ENCODE measurements around the gene A1BG. TPM values are rescaled to one million over a fixed set of nuclear protein-coding genes. Genes with fewer than 3 reads are reported as not detected.

A1BG gene
- total and polyA plus RNA-seq, 2 of the 8 experiments (the other 6 are each of a cell fraction or from before 2014, with no cell fraction given) = 20.8 to 69.6 TPM

DNA sequence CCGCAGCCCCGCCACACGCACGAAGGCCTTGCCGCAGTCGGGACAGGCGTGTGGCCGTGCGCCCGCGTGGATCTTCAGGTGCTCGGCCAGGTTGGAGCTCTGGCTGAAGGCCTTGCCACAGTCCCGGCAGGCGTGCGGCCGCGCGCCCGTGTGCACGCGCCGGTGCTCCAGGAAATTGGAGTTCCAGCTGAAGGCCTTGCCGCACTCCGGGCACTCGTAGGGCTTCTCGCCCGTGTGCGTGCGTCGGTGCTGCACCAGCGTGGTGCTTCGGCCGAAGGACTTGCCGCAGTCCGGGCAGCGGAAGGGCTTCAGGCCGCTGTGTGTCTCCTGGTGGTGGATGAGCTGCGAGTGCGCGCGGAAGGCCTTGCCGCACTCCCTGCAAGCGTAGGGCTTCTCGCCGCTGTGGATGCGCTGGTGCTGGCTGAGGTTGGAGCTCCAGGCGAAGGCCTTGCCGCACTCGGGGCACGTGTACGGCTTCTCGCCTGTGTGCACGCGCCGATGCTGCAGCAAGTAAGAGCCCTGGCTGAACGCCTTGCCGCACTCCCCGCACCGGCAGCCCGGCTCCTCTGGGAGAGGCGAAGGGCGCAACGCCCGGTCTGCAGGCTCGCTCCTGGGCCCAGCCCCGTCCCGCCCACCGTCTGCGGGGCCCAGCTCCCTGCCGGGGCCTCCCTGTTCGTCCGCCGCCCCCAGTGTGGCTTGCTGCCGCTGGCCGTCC, 3.6 kb upstream of the A1BG start:
- POLR2A ChIA-PET (ENCODE audit: partially characterized antibody) = interaction anchor here (1.1 to 2.8 kb wide), 10 partner anchors 8 to 162 kb away, joined by 3 to 14 read pairs (median 4); partner anchors contain the start of gene ZBTB45
- Histone ChIP-seq H2BK15ac (ENCODE audit: low read length) (no peak overlapping the region), H4K8ac (ENCODE audit: extremely low read depth, insufficient read depth, low read length) (peak overlapping the region; percentile 28; the same call in 1 of the 2 replicates), H3K4me1 (replicated peaks in 1 of 4; ENCODE audit: control insufficient read depth in 3 of 4, insufficient read depth in 4 of 4, low read length in 3 of 4) (peaks cover 0 to 6% (median 4%) of the 10 kb centered on the region in 4 experiments; a peak in 4 of 7 replicates), H3K23ac (ENCODE audit: insufficient read length) (no peak overlapping the region), H3K36me3 (ENCODE audit: control insufficient read depth in 2 of 4, insufficient read depth in 4 of 4, low read length in 3 of 4) (no peaks in the 10 kb centered on the region), H2AFZ (ENCODE audit: low read length) (no peak overlapping the region), H3K9ac (replicated peaks in 1 of 4; ENCODE audit: extremely low read depth in 1 of 4, low read depth in 3 of 4, low read length in 3 of 4) (no peak overlapping the region), H3K79me2 (ENCODE audit: control insufficient read depth in 1 of 2, insufficient read depth in 2 of 2, low read length in 2 of 2) (no peaks in the 10 kb centered on the region), H2BK5ac (ENCODE audit: low read depth, low read length) (no peak overlapping the region), H4K5ac (ENCODE audit: insufficient read length, low read depth, low read length) (no peak overlapping the region), H2AK5ac (ENCODE audit: low read depth, low read length) (no peak overlapping the region), H3K27ac (ENCODE audit: low read depth, low read length) (no peak overlapping the region), H3K4me2 (ENCODE audit: insufficient read depth in 1 of 2, low read depth in 2 of 2, low read length in 2 of 2) (no peak overlapping the region), H2BK12ac (ENCODE audit: low read depth, low read length) (no peak overlapping the region), H2BK120ac (replicated peaks; ENCODE audit: low read depth, low read length) (no peak overlapping the region), H3K18ac (ENCODE audit: extremely low read depth, low read length) (no peak overlapping the region), H3K9me3 (ENCODE audit: insufficient read depth in 2 of 2, low read depth in 1 of 2, low read length in 1 of 2) (no peaks in the 10 kb centered on the region), H3K14ac (ENCODE audit: insufficient read length) (no peak overlapping the region), H4K91ac (replicated peaks; ENCODE audit: insufficient read length, low read length) (no peak overlapping the region), H2BK20ac (ENCODE audit: low read length) (no peak overlapping the region), H3K79me1 (ENCODE audit: low read depth, low read length) (no peaks in the 10 kb centered on the region), H3K4me3 (ENCODE audit: extremely low read depth in 1 of 4, insufficient read depth in 2 of 4, low read depth in 3 of 4, low read length in 4 of 4) (no peak overlapping the region), H3K23me2 (ENCODE audit: low read depth, low read length) (peaks cover 2% of the 10 kb centered on the region), H3K56ac (replicated peaks; ENCODE audit: insufficient read length, low read depth, low read length) (no peak overlapping the region), H3K4ac (replicated peaks; ENCODE audit: insufficient read length, low read depth, low read length) (no peak overlapping the region), H4K20me1 (replicated peaks in 1 of 2; ENCODE audit: control insufficient read depth in 1 of 2, insufficient read depth in 2 of 2, low read length in 2 of 2) (peaks cover 0 to 3% of the 10 kb centered on the region in 2 experiments), H3K27me3 (replicated peaks in 1 of 4; ENCODE audit: control insufficient read depth in 3 of 4, extremely low read depth in 1 of 4, insufficient read depth in 3 of 4, low read length in 3 of 4) (no peaks in the 10 kb centered on the region)
- DNase-seq (ENCODE audit: low read depth in 1 of 2, low spot score in 2 of 2) = no peak
- 95% methylated on average over 70 of the region's 75 CpGs; no CpG with 5 or more reads in 1 of the 2 experiments for whole genome bisulfite sequencing, 2 experiments (ENCODE audit: extremely low coverage in 1 of 2, insufficient coverage in 1 of 2, insufficient read length in 1 of 2, insufficient replicate concordance in 2 of 2, low coverage in 1 of 2, low lambda C conversion rate in 2 of 2, missing lambda C conversion rate in 1 of 2)
- no peak for FAIRE-seq
- CTCF ChIA-PET (ENCODE audit: partially characterized antibody) = interaction anchor here (0.8 to 2.7 kb wide), 6 partner anchors 10 to 136 kb away, joined by 3 to 11 read pairs (median 4); no protein-coding TSS in a partner anchor
- TF ChIP-seq, protein P1, sequence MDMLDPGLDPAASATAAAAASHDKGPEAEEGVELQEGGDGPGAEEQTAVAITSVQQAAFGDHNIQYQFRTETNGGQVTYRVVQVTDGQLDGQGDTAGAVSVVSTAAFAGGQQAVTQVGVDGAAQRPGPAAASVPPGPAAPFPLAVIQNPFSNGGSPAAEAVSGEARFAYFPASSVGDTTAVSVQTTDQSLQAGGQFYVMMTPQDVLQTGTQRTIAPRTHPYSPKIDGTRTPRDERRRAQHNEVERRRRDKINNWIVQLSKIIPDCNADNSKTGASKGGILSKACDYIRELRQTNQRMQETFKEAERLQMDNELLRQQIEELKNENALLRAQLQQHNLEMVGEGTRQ (IDR thresholded peaks at IDR 0.05; ENCODE audit: low read length) = no peak
- no peak for TF ChIP-seq POLR2A (IDR thresholded peaks at IDR 0.05; ENCODE audit: control extremely low read depth in 1 of 2, low read depth in 2 of 2, low read length in 2 of 2)
- TF ChIP-seq FOSL1 (IDR thresholded peaks at IDR 0.05; ENCODE audit: insufficient read depth, low read depth, low read length) = no peak
- TF ChIP-seq GABPA (IDR thresholded peaks at IDR 0.05; ENCODE audit: borderline replicate concordance, insufficient read depth, low read length) = no peak
- TF ChIP-seq SUZ12 (IDR thresholded peaks at IDR 0.05; ENCODE audit: low read length) = no peak
- TF ChIP-seq ASH2L (IDR thresholded peaks at IDR 0.05; ENCODE audit: low read length) = no peak
- no peak for TF ChIP-seq KDM5A (IDR thresholded peaks at IDR 0.05; ENCODE audit: low read length)
- no peak for TF ChIP-seq TEAD4 (IDR thresholded peaks at IDR 0.05; ENCODE audit: low read depth, low read length)
- no peak for TF ChIP-seq NRF1 (IDR thresholded peaks at IDR 0.05; ENCODE audit: low read depth, low read length)
- TF ChIP-seq ZNF274 (IDR thresholded peaks at IDR 0.05; ENCODE audit: borderline replicate concordance, extremely low read depth, low read length) = no peak
- no peak for TF ChIP-seq E2F6 (IDR thresholded peaks at IDR 0.05)
